ENCODE measurements around the gene TBC1D5.
"Not testable (repeated sequence)": the region's sequence is repeated elsewhere in the genome, so short reads cannot be mapped to it uniquely, and the experiment has no call there.

The TBC1D5 gene

DNA sequence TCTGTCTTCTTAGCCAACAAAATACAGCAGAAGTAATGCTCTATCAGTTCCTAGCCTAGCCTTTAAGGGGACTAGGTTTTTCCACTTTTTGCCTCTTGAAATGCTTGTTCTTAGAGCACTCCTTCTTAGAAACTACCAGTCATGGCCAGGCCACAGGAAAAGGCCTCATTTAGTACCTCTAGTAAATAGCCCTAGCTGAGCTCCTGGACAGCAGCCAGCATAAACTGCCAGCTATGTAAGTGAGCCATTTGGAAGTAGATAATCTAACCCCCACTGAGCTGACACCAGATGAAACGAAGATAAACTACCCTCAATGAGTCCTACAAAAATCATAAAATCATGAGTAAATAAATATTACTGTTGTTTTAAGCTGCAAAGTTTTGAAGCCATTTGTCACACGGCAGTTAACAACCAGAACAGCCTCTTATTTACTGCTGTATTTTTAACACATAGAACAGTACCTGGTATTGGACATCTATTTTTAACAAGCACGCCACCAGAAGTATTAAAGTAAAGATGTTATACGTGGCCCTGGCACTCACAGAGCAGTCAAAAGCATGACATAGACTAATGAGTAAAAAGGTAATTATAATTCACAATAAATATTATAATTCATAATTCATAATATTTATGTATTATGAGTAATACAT lies 12.0 kb downstream of the TBC1D5 start:
- TF ChIP-seq, protein P1, sequence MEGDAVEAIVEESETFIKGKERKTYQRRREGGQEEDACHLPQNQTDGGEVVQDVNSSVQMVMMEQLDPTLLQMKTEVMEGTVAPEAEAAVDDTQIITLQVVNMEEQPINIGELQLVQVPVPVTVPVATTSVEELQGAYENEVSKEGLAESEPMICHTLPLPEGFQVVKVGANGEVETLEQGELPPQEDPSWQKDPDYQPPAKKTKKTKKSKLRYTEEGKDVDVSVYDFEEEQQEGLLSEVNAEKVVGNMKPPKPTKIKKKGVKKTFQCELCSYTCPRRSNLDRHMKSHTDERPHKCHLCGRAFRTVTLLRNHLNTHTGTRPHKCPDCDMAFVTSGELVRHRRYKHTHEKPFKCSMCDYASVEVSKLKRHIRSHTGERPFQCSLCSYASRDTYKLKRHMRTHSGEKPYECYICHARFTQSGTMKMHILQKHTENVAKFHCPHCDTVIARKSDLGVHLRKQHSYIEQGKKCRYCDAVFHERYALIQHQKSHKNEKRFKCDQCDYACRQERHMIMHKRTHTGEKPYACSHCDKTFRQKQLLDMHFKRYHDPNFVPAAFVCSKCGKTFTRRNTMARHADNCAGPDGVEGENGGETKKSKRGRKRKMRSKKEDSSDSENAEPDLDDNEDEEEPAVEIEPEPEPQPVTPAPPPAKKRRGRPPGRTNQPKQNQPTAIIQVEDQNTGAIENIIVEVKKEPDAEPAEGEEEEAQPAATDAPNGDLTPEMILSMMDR (IDR thresholded peaks at IDR 0.05; ENCODE audit: borderline replicate concordance, insufficient read depth, low read depth, low read length), result no peak
- H3K4me3 ChIP-seq (ENCODE audit: low read depth, low read length), result no peak overlapping the region

DNA sequence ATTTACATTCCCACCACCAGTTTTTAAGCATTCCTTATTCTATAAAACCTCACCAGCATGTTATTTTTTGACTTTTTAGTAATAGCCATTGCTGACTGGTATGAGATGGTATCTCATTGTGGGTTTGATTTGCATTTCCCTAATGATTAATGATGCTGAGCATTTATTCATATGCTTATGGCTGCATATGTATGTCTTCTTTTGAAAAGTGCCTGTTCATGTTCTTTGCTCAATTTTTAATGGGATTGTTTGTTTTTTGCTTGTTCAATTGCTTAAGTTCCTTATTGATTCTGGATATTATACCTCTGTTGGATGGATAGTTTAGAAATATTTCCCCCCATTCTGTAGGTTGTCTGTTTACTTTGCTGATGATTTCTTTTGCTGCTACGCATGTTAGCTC lies 16.1 kb downstream of the TBC1D5 start:
- no peak overlapping the region for H3K4me3 ChIP-seq (ENCODE audit: low read depth, low read length)
- TF ChIP-seq, protein P1 (IDR thresholded peaks at IDR 0.05; ENCODE audit: borderline replicate concordance, insufficient read depth, low read depth, low read length), result no peak

DNA sequence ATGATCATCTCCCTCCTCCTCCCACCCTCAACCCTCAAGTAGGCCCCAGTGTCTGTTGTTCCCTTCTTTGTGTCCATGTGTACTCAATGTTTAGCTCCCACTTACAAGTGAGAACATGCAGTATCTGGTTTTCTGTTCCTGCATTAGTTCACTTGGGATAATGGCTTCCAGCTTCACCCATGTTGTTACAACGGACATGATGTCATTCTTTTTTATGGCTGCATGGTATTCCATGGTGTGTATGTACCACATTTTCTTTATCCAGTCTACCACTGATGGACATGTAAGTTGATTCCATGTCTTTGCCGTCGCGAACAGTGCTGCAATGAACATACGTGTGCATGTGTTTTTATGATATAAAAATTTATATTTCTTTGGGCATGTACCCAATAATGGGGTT lies 16.6 kb downstream of the TBC1D5 start:
- H3K4me3 ChIP-seq (ENCODE audit: low read depth, low read length), result not testable (repeated sequence)

DNA sequence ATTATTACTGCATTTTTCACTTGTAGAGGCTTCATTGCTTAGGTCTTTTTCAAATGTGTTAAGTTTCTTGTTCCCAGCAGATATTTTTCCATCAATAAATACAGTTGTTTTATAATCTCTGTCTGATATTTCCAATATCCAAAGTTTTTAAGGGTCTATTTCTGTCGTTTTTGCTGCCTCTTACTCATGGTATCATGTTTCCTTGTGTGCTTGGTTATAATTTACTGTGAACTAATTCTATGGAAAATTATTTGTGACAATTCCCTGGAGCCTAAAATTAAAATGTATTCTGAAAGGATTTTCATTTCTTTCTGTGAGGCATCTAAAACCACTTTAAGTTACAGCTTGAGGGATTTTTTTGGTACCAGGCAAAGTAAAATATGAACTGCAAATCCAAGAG lies 17.5 kb downstream of the TBC1D5 start:
- no peak overlapping the region for H3K4me3 ChIP-seq (ENCODE audit: low read depth, low read length)
- TF ChIP-seq, protein P1 (IDR thresholded peaks at IDR 0.05; ENCODE audit: borderline replicate concordance, insufficient read depth, low read depth, low read length), result no peak

DNA sequence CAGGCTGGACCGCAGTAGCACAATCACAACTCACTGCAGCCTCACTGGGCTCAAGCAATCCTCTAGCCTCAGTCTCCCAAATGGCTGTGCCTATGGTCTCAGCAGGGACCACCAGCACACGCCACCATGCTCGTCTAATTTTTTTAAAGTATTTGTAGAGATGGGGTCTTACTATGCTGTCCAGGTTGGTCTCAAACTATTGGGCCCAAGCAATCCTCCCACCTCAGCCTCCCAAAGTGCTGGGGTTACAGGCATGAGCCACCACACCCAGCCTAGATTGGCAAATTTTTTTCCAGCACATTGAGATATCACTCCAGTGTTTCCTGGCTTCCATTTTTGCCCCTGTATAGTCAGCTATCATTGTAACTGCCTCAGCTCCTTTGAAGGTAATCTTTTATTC lies 18.3 kb downstream of the TBC1D5 start:
- TF ChIP-seq, protein P1 (IDR thresholded peaks at IDR 0.05; ENCODE audit: borderline replicate concordance, insufficient read depth, low read depth, low read length), result no peak
- H3K4me3 ChIP-seq (ENCODE audit: low read depth, low read length), result no peak overlapping the region

DNA sequence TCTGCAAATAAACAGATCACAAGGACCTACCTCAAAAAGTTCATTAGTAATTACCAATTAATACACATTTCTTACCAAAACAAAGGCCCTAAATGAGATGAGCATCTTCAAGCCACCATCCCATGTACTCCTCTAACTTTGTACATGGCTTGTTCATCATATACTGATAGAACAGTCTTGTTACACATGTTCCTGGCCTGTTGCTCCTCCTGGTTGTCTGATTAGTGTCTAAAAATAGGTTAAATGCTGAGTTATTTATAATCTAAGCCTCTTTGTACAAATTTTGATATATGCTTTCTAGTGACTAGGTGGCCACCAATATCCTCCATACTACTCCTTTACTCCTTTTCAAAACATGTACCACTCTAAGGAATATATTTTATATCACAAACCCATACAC lies 25.0 kb downstream of the TBC1D5 start:
- no peak overlapping the region for H3K4me3 ChIP-seq (ENCODE audit: low read depth, low read length)
- TF ChIP-seq, protein P1 (IDR thresholded peaks at IDR 0.05; ENCODE audit: borderline replicate concordance, insufficient read depth, low read depth, low read length), result no peak

DNA sequence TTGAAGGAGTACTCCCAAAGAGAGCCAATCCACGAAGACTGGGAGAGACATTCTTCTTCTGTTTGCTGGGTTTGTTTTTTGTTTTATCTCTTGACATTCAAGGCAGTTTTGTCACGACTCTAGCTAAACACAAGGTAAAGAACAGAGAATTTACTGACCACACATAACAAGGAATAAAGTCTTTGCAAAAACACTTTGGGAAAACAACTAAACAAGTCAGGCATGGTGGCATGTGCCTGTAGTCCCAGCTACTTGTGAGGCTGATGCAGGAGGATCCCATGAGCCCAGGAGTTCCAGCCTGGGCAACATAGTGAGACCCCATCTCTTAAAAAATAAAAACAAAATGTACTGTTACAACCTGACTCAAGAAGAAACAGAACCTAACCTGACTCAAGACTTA lies 28.0 kb downstream of the TBC1D5 start:
- no peak overlapping the region for H3K4me3 ChIP-seq (ENCODE audit: low read depth, low read length)
- TF ChIP-seq, protein P1 (IDR thresholded peaks at IDR 0.05; ENCODE audit: borderline replicate concordance, insufficient read depth, low read depth, low read length), result no peak

All from GM12875 (cell line).